D721Med (cell line): ENCODE data around the gene BBS5.

Source experiments
- DNase-seq: peaks from one replicate; pipeline ENCODE4 v3.0.0; 2011; ENCODE audit warnings: low spot score; ENCODE audit not compliant: insufficient read length
- FAIRE-seq: peaks from 2 replicates; lab custom pipeline; 2011; peaks lifted over from hg19 to GRCh38; lab: Jason Lieb, UNC
- TF ChIP-seq, protein P1 (sequence below): IDR thresholded peaks from 2 replicates; pipeline ENCODE4 v1.5.1; 2012; ENCODE audit warnings: mild to moderate bottlenecking, control low read depth; ENCODE audit not compliant: insufficient read depth; ENCODE audit errors: missing control alignments

Gene BBS5

DNA sequence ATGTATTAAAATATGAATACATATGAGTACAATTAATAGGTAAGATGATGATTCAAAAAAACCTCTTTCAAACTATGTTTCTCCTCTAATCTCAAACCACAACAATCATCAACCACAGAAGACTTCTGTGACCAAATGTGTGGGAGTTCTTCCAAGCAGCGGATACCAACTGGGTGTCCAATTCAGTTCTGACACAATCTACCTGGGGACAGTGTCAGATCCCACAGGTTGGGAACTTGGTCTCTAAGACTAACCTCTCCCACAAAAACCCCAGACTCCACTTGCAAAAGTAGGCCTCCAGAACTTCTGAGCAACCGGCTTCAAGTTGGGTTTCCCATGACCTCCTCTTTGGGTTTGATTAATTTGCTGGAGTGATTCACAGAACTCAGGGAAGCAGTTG, 67.5 kb downstream of the BBS5 start:
- DNase-seq, result no peak
- no peak for FAIRE-seq
- TF ChIP-seq, protein P1, sequence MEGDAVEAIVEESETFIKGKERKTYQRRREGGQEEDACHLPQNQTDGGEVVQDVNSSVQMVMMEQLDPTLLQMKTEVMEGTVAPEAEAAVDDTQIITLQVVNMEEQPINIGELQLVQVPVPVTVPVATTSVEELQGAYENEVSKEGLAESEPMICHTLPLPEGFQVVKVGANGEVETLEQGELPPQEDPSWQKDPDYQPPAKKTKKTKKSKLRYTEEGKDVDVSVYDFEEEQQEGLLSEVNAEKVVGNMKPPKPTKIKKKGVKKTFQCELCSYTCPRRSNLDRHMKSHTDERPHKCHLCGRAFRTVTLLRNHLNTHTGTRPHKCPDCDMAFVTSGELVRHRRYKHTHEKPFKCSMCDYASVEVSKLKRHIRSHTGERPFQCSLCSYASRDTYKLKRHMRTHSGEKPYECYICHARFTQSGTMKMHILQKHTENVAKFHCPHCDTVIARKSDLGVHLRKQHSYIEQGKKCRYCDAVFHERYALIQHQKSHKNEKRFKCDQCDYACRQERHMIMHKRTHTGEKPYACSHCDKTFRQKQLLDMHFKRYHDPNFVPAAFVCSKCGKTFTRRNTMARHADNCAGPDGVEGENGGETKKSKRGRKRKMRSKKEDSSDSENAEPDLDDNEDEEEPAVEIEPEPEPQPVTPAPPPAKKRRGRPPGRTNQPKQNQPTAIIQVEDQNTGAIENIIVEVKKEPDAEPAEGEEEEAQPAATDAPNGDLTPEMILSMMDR, result no peak
